ENCODE measurements around the gene RBM3. TPM values are rescaled to one million over a fixed set of nuclear protein-coding genes. Genes with fewer than 3 reads are reported as not detected.

RBM3 gene
- total RNA-seq = 76.8 and 295 TPM in 2 replicates

GRCh38 chrX:48574270-48575266 is at the start of gene RBM3:
RBM3 (plus strand) TSS chrX:48574484; CDS start chrX:48575181, 697 bp downstream.

GRCh38 chrX:48539345-48540027 is 34.8 kb upstream of the RBM3 start, which contains the start of gene TBC1D25:
TBC1D25 (plus strand) TSS chrX:48539714; CDS start chrX:48539798, 84 bp downstream.

GRCh38 chrX:48597353-48598264 is 23.3 kb downstream of the RBM3 start, which contains the start of gene WDR13:
WDR13 (plus strand) TSS chrX:48597492; CDS start chrX:48597997, 505 bp downstream.

Other genes with a start within 250 kb of the RBM3 start
- gene SSX3, start 217.8 kb upstream of the RBM3 start, total RNA-seq = not detected in 2 replicates
- not detected in 2 replicates for gene SSX4, start 190.9 kb upstream of the RBM3 start, total RNA-seq
- not detected in 2 replicates for gene SSX4B, start 162.5 kb upstream of the RBM3 start, total RNA-seq
- 23.3 and 40.4 TPM in 2 replicates for gene SLC38A5, start 104.2 kb upstream of the RBM3 start, total RNA-seq
- 33.6 and 35.8 TPM in 2 replicates for gene FTSJ1, start 98.3 kb upstream of the RBM3 start, total RNA-seq
- gene PORCN, start 65.5 kb upstream of the RBM3 start, total RNA-seq = 10.0 and 11.1 TPM in 2 replicates
- 50.1 and 72.2 TPM in 2 replicates for gene EBP, start 52.7 kb upstream of the RBM3 start, total RNA-seq
- 3.7 and 5.4 TPM in 2 replicates for gene TBC1D25, start 34.8 kb upstream of the RBM3 start, total RNA-seq
- 171 and 172 TPM in 2 replicates for gene WDR13, start 23.0 kb downstream of the RBM3 start, total RNA-seq
- gene WAS, start 109.3 kb downstream of the RBM3 start, total RNA-seq = 0.09 TPM in 1 of 2 replicates, not detected in the other
- gene SUV39H1, start 122.2 kb downstream of the RBM3 start, total RNA-seq = 0.85 and 1.3 TPM in 2 replicates
- not detected in 2 replicates for gene GLOD5, start 187.3 kb downstream of the RBM3 start, total RNA-seq
- not detected in 2 replicates for gene GATA1, start 212.1 kb downstream of the RBM3 start, total RNA-seq
- gene HDAC6, start 227.6 kb downstream of the RBM3 start, total RNA-seq = 16.8 and 25.5 TPM in 2 replicates